K562 (cell line): ENCODE results near the gene CAST. TPM values are rescaled to one million over a fixed set of nuclear protein-coding genes. Genes with fewer than 3 reads are reported as not detected.

Experiments
- ATAC-seq: fragments of 200-7000 bp; cut with Tn5 transposase; 3 replicates; pipeline ENCODE4 v1.9.1; 2020; ENCODE audit warnings: moderate library complexity
- BruUV-seq: library from RNA; stranded (reverse); fragments of 400-500 nt; replicated peaks from 2 replicates; lab custom pipeline; 2021; lab: Mats Ljungman, UMichigan
- CTCF ChIA-PET: fragments of 300-600 bp; formaldehyde crosslinking; extraction: SDS; loops from one replicate; lab custom pipeline; 2021; ENCODE audit warnings: low intra/inter-chr PET ratio; lab: Yijun Ruan, JAX
- POLR2A ChIA-PET: fragments of 300-600, 350-650 bp; sonication (Branson Sonifier 250); formaldehyde crosslinking; extraction: SDS; loops from one replicate; lab custom pipeline; 2021; ENCODE audit warnings: antibody characterized with exemption, inconsistent platforms; lab: Yijun Ruan, JAX
- DNase-seq, 4 experiments: peaks; one replicate each; pipeline versions ENCODE4 v3.0.0 to v3.0.0-alpha.2; 2011 to 2018; ENCODE audit warnings: low spot score in 3 of 4, mixed read lengths in 3 of 4; ENCODE audit errors: extremely low read depth in 1 of 4
- FAIRE-seq: peaks from 2 replicates; lab custom pipeline; 2011; peaks lifted over from hg19 to GRCh38; lab: Jason Lieb, UNC
- H2AFZ ChIP-seq: 2 replicates; pipeline ENCODE4 v1.6.0; 2011; ENCODE audit warnings: low read depth, low read length, control low read depth, inconsistent platforms
- H3K27ac ChIP-seq: fragments of 200-600 bp; 3 replicates; pipeline ENCODE4 v1.8.0; 2011; ENCODE audit warnings: low read depth, mild to moderate bottlenecking, control low read depth, inconsistent platforms, low read length, moderate library complexity, mixed read lengths; ENCODE audit errors: extremely low read depth
- H3K27me3 ChIP-seq, 2 experiments: fragments of 300-600 bp in 1 of 2; 2 replicates in 1 of 2; 3 replicates in 1 of 2; pipeline versions ENCODE4 v1.6.0 to v1.8.0; 2011; ENCODE audit warnings: inconsistent platforms in 2 of 2, low read length in 2 of 2, mild to moderate bottlenecking in 1 of 2, mixed read lengths in 1 of 2, moderate library complexity in 1 of 2; ENCODE audit not compliant: control insufficient read depth in 2 of 2, insufficient read depth in 2 of 2
- H3K36me3 ChIP-seq: fragments of 300-600 bp; 3 replicates; pipeline ENCODE4 v1.8.0; 2011; ENCODE audit warnings: mild to moderate bottlenecking, low read length, inconsistent platforms; ENCODE audit not compliant: control insufficient read depth, insufficient read depth
- H3K4me1 ChIP-seq, 2 experiments: fragments of 200-600 bp in 1 of 2; replicated peaks in 1 of 2; 2 replicates in 1 of 2; 3 replicates in 1 of 2; pipeline versions ENCODE4 v1.5.1 to v1.8.0; 2011; ENCODE audit warnings: inconsistent platforms in 2 of 2, low read length in 2 of 2, mild to moderate bottlenecking in 1 of 2, mixed read lengths in 1 of 2, moderate library complexity in 1 of 2; ENCODE audit not compliant: control insufficient read depth in 2 of 2, insufficient read depth in 2 of 2
- H3K4me2 ChIP-seq: 2 replicates; pipeline ENCODE4 v1.6.1; 2011; ENCODE audit warnings: low read length, control low read depth, inconsistent platforms, mixed read lengths; ENCODE audit not compliant: insufficient read depth
- H3K4me3 ChIP-seq: fragments of 200-600 bp; sonication (generic), shearing (Covaris generic); 2 replicates; pipeline ENCODE4 v1.5.1; 2016; ENCODE audit warnings: control low read depth, inconsistent platforms
- H3K79me2 ChIP-seq: fragments of 200-600 bp; 3 replicates; pipeline ENCODE4 v1.8.0; 2011; ENCODE audit warnings: low read length, inconsistent platforms; ENCODE audit not compliant: control insufficient read depth, insufficient read depth
- H3K9ac ChIP-seq, 2 experiments: 2 replicates each; pipeline versions ENCODE4 v1.6.0 to v1.6.1; 2011; ENCODE audit warnings: low read depth in 2 of 2, low read length in 2 of 2, control low read depth in 1 of 2, inconsistent platforms in 1 of 2, mild to moderate bottlenecking in 1 of 2, mixed read lengths in 1 of 2; ENCODE audit not compliant: insufficient read depth in 1 of 2
- H3K9me1 ChIP-seq: one replicate; pipeline ENCODE4 v1.6.0; 2011; ENCODE audit warnings: inconsistent platforms, mild to moderate bottlenecking, low read length, moderate library complexity; ENCODE audit not compliant: control insufficient read depth, insufficient read depth
- H3K9me3 ChIP-seq: replicated peaks from 2 replicates; pipeline ENCODE4 v1.5.1; 2011; ENCODE audit warnings: low read depth, low read length, inconsistent platforms; ENCODE audit not compliant: control insufficient read depth, insufficient read depth
- H4K20me1 ChIP-seq: replicated peaks from 2 replicates; pipeline ENCODE4 v1.6.1; 2011; ENCODE audit warnings: low read length, inconsistent platforms, mixed read lengths; ENCODE audit not compliant: control insufficient read depth, insufficient read depth
- ETV1 ChIP-seq: fragments of 450-650 bp; conservative IDR thresholded peaks from 2 replicates; pipeline ENCODE4 v1.6.1; 2016; ENCODE audit warnings: missing genetic modification characterization, control low read depth, low read depth, missing compliant biosample characterization
- FOSL1 ChIP-seq: fragments of 200-800 bp; sonication (Bioruptor generic); conservative IDR thresholded peaks from 2 replicates; pipeline ENCODE4 v1.6.1; 2016; ENCODE audit warnings: missing genetic modification characterization, missing compliant biosample characterization
- MEIS2 ChIP-seq: fragments of 450-650 bp; IDR thresholded peaks from 2 replicates; pipeline ENCODE4 v1.6.1; 2014; ENCODE audit warnings: mild to moderate bottlenecking; ENCODE audit not compliant: partially characterized antibody
- SMAD4 ChIP-seq: fragments of 250-450 bp; sonication (Bioruptor Pico); conservative IDR thresholded peaks from 2 replicates; pipeline ENCODE4 v1.8.0; 2021; ENCODE audit warnings: inconsistent platforms, mild to moderate bottlenecking, moderate library complexity
- TFAM ChIP-seq: fragments of 250-450 bp; sonication (Bioruptor Pico); conservative IDR thresholded peaks from 2 replicates; pipeline ENCODE4 v1.5.0; 2021; ENCODE audit warnings: mild to moderate bottlenecking, moderate library complexity
- WGBS: fragments of 100-300 bp; shearing (Covaris generic); methylation state at CpG from one replicate; pipeline ENCODE4 v1.1.6; 2016; ENCODE audit warnings: low coverage, mixed read lengths; ENCODE audit not compliant: insufficient coverage; ENCODE audit errors: missing lambda C conversion rate; 5-methylcytosine and 5-hydroxymethylcytosine counted together
- in situ Hi-C: fragments of 300-500 bp; cut with MboI; formaldehyde crosslinking; loops from 4 replicates; pipeline ENCODE4 v1.15.0; 2018; ENCODE audit warnings: inconsistent platforms, mixed read lengths
- intact Hi-C: fragments of 100-400 bp; cut with micrococcal nuclease; formaldehyde crosslinking; loops from 2 replicates; pipeline ENCODE4 v1.14.2; 2022
- polyA plus RNA-seq, 8 experiments: library from polyadenylated mRNA; depleted of rRNA in 4 of 8; stranded (reverse) in 5 of 8; unstranded in 3 of 8; fragments of >200 nt; fragmentation: Nextera tagmentation in 2 of 8; fragmentation: Illumina TruSeq in 1 of 8; extraction: Ambion mirVana in 2 of 8; extraction: Trizol in 1 of 8; gene quantifications; 2 replicates each; pipeline versions ENCODE4 v1.2.1 to v1.2.3, GENCODE V29; 2011 to 2014; ENCODE audit warnings: inconsistent platforms in 1 of 8, missing spikeins in 1 of 8
- total RNA-seq, 7 experiments: library from RNA; depleted of rRNA in 6 of 7; stranded (reverse); fragments of >200 nt in 6 of 7; fragmentation: Illumina TruSeq in 2 of 7; extraction: Trizol in 2 of 7; gene quantifications; 2 replicates each; pipeline versions ENCODE4 v1.2.1 to v1.2.3, GENCODE V29; 2011 to 2021; ENCODE audit warnings: low replicate concordance in 1 of 7
- TF ChIP-seq, protein P1 (sequence below): sonication (generic); IDR thresholded peaks from 2 replicates; pipeline ENCODE4 v1.6.1; 2016
- TF ChIP-seq, protein P2 (sequence below): fragments of 450-650 bp; IDR thresholded peaks from 2 replicates; pipeline ENCODE4 v1.6.1; 2016; ENCODE audit warnings: mild to moderate bottlenecking
- TF ChIP-seq, protein P3 (sequence below), 2 experiments: IDR thresholded peaks in 1 of 2; conservative IDR thresholded peaks in 1 of 2; 2 replicates each; pipeline ENCODE4 v1.6.1; 2016; ENCODE audit warnings: low read depth in 2 of 2, mild to moderate bottlenecking in 1 of 2, missing compliant biosample characterization in 1 of 2, missing genetic modification characterization in 1 of 2, moderate library complexity in 1 of 2

Gene CAST
- total and polyA plus RNA-seq, 9 of the 15 experiments (the other 6 are each of a cell fraction or from before 2014, with no cell fraction given), result 55.5 to 136 (median 86.1) TPM

DNA sequence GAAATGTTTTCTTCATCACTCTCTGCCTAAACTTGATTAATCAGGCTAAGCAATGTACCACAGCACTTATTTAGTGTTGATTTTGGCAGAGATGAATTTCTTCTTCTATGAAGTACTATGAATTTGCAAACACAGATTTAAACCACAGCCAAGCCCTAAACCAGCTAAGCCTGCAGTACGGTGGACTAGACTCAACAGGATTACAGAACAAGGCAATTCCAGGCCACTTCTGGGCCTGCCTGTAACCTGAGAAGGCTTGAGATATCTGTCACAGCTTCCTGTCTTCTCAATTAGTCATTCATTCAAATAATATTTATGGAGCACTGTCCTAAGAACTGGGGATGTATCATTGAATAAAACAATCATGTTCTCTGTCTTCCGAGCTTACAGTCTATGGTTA, 32.4 kb upstream of the CAST start:
- 0% methylated on average over 2 of the region's 2 CpGs for WGBS

More for the DNA sequence above, 32.4 kb upstream of the CAST start:
- no peak overlapping the region for H3K4me3 ChIP-seq
- no peaks in the 10 kb centered on the region for H3K36me3 ChIP-seq
- H3K9me1 ChIP-seq, result no peaks in the 10 kb centered on the region
- ChIA-PET POLR2A (interaction anchor here (0.5 to 1.3 kb wide), 3 partner anchors 9 to 792 kb away, joined by 3 read pairs; no protein-coding TSS in a partner anchor), CTCF (interaction anchor here (0.6 kb wide), 2 partner anchors 128 to 1148 kb away, joined by 3 to 4 read pairs; no protein-coding TSS in a partner anchor)
- no peaks in the 10 kb centered on the region for H3K79me2 ChIP-seq
- ATAC-seq (peak; percentile 67), FAIRE-seq (no peak), DNase-seq (peak in 1 of 4 experiments; percentile 7)
- H4K20me1 ChIP-seq, result no peaks in the 10 kb centered on the region
- H3K9ac ChIP-seq, result no peak overlapping the region
- no peaks in the 10 kb centered on the region for H3K9me3 ChIP-seq
- H3K4me2 ChIP-seq, result no peak overlapping the region
- H3K27ac ChIP-seq, result no peak overlapping the region
- intact Hi-C loops (no loop called here), in situ Hi-C loops (no loop called here)
- no TSS peak for BruUV-seq
- no peak overlapping the region for H2AFZ ChIP-seq
- no peaks in the 10 kb centered on the region for H3K4me1 ChIP-seq
- peaks cover 5 to 9% of the 10 kb centered on the region in 2 experiments; a peak in 2 of 5 replicates for H3K27me3 ChIP-seq
- TF ChIP-seq, protein P1, sequence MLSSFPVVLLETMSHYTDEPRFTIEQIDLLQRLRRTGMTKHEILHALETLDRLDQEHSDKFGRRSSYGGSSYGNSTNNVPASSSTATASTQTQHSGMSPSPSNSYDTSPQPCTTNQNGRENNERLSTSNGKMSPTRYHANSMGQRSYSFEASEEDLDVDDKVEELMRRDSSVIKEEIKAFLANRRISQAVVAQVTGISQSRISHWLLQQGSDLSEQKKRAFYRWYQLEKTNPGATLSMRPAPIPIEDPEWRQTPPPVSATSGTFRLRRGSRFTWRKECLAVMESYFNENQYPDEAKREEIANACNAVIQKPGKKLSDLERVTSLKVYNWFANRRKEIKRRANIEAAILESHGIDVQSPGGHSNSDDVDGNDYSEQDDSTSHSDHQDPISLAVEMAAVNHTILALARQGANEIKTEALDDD, result peak; percentile 27; the same call in 1 of the 2 replicates
- peak; percentile 36; the same call in 1 of the 2 replicates for TF ChIP-seq FOSL1 (tag)
- peak; percentile 59; the same call in 1 of the 2 replicates for TF ChIP-seq ETV1
- TF ChIP-seq MEIS2, result peak; percentile 63
- TF ChIP-seq SMAD4 (CRISPR knock-in tag), result 0 out of 2 replicates have a peak, but pooled peaks have one; percentile 25
- TF ChIP-seq, protein P2, sequence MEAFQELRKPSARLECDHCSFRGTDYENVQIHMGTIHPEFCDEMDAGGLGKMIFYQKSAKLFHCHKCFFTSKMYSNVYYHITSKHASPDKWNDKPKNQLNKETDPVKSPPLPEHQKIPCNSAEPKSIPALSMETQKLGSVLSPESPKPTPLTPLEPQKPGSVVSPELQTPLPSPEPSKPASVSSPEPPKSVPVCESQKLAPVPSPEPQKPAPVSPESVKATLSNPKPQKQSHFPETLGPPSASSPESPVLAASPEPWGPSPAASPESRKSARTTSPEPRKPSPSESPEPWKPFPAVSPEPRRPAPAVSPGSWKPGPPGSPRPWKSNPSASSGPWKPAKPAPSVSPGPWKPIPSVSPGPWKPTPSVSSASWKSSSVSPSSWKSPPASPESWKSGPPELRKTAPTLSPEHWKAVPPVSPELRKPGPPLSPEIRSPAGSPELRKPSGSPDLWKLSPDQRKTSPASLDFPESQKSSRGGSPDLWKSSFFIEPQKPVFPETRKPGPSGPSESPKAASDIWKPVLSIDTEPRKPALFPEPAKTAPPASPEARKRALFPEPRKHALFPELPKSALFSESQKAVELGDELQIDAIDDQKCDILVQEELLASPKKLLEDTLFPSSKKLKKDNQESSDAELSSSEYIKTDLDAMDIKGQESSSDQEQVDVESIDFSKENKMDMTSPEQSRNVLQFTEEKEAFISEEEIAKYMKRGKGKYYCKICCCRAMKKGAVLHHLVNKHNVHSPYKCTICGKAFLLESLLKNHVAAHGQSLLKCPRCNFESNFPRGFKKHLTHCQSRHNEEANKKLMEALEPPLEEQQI, result no peak
- no peak for TF ChIP-seq TFAM
- TF ChIP-seq, protein P3, sequence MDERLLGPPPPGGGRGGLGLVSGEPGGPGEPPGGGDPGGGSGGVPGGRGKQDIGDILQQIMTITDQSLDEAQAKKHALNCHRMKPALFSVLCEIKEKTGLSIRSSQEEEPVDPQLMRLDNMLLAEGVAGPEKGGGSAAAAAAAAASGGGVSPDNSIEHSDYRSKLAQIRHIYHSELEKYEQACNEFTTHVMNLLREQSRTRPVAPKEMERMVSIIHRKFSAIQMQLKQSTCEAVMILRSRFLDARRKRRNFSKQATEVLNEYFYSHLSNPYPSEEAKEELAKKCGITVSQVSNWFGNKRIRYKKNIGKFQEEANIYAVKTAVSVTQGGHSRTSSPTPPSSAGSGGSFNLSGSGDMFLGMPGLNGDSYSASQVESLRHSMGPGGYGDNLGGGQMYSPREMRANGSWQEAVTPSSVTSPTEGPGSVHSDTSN (CRISPR knock-in tag; IDR thresholded peaks at IDR 0.05; ENCODE audit: low read depth), result no peak
- TF ChIP-seq, protein P3 (tag; conservative IDR thresholded peaks at IDR 0.05; ENCODE audit: low read depth), result peak; percentile 57; the same call in 1 of the 2 replicates
